Neutrophil (primary cell): Measurements from ENCODE around the gene RNLS.

Experiments used
- H3K27ac ChIP-seq: fragments of 200-600 bp; sonication (generic); 2 replicates; pipeline ENCODE4 v1.5.1; 2016; ENCODE audit warnings: mild to moderate bottlenecking, moderate library complexity
- H3K27me3 ChIP-seq: fragments of 200-600 bp; sonication (generic); 2 replicates; pipeline ENCODE4 v1.6.0; 2016; ENCODE audit warnings: mild to moderate bottlenecking
- H3K36me3 ChIP-seq: fragments of 200-600 bp; sonication (generic); 2 replicates; pipeline ENCODE4 v1.5.1; 2017
- H3K4me1 ChIP-seq, 2 experiments: fragments of 200-600 bp in 1 of 2; sonication (generic) in 1 of 2; 1 replicate in 1 of 2; 2 replicates in 1 of 2; pipeline versions ENCODE4 v1.5.1 to v1.6.1; 2013 to 2016; ENCODE audit warnings: low read depth in 1 of 2, low read length in 1 of 2, mild to moderate bottlenecking in 1 of 2, moderate library complexity in 1 of 2; ENCODE audit not compliant: control insufficient read depth in 1 of 2, insufficient read depth in 1 of 2
- H3K4me3 ChIP-seq, 2 experiments: fragments of 200-600 bp in 1 of 2; sonication (generic) in 1 of 2; 1 replicate in 1 of 2; 2 replicates in 1 of 2; pipeline ENCODE4 v1.5.1; 2013 to 2016; ENCODE audit warnings: low read depth in 1 of 2, low read length in 1 of 2, mild to moderate bottlenecking in 1 of 2, moderate library complexity in 1 of 2
- H3K9me3 ChIP-seq: fragments of 200-600 bp; sonication (generic); 2 replicates; pipeline ENCODE4 v1.5.1; 2016
- CTCF ChIP-seq: fragments of 200-600 bp; sonication (generic); IDR thresholded peaks from 2 replicates; pipeline ENCODE4 v1.5.1; 2016; ENCODE audit warnings: antibody characterized with exemption

The RNLS gene

GRCh38 chr10:88253128-88253527 is 330.0 kb downstream of the RNLS start:
- no peak for TF ChIP-seq CTCF
- Histone ChIP-seq H3K27me3 (no peaks in the 10 kb centered on the region), H3K36me3 (no peaks in the 10 kb centered on the region), H3K9me3 (no peaks in the 10 kb centered on the region), H3K4me1 (no peaks in the 10 kb centered on the region), H3K27ac (no peak overlapping the region), H3K4me3 (no peak overlapping the region)

- no peak for TF ChIP-seq CTCF
- Histone ChIP-seq H3K4me3 (no peak overlapping the region), H3K4me1 (no peaks in the 10 kb centered on the region), H3K36me3 (no peaks in the 10 kb centered on the region), H3K9me3 (no peaks in the 10 kb centered on the region), H3K27me3 (no peaks in the 10 kb centered on the region), H3K27ac (no peak overlapping the region)
Observed at GRCh38 chr10:88249450-88249849, 333.7 kb downstream of the RNLS start.

GRCh38 chr10:88246675-88247074 is 336.4 kb downstream of the RNLS start:
- Histone ChIP-seq H3K27me3 (no peaks in the 10 kb centered on the region), H3K27ac (no peak overlapping the region), H3K36me3 (no peaks in the 10 kb centered on the region), H3K9me3 (no peaks in the 10 kb centered on the region), H3K4me3 (no peak overlapping the region), H3K4me1 (no peaks in the 10 kb centered on the region)
- TF ChIP-seq CTCF, result no peak

GRCh38 chr10:88245974-88246511 is 337.1 kb downstream of the RNLS start:
- Histone ChIP-seq H3K27me3 (no peaks in the 10 kb centered on the region), H3K9me3 (no peaks in the 10 kb centered on the region), H3K4me3 (no peak overlapping the region), H3K27ac (no peak overlapping the region), H3K36me3 (no peaks in the 10 kb centered on the region), H3K4me1 (no peaks in the 10 kb centered on the region)
- no peak for TF ChIP-seq CTCF

GRCh38 chr10:88244781-88245625 is 338.1 kb downstream of the RNLS start:
- no peak for TF ChIP-seq CTCF
- Histone ChIP-seq H3K4me3 (no peak overlapping the region), H3K27me3 (no peaks in the 10 kb centered on the region), H3K4me1 (no peaks in the 10 kb centered on the region), H3K27ac (no peak overlapping the region), H3K36me3 (no peaks in the 10 kb centered on the region), H3K9me3 (no peaks in the 10 kb centered on the region)
